ENCODE results near the gene SULT2B1.
"Not testable (repeated sequence)": the region's sequence is repeated elsewhere in the genome, so short reads cannot be mapped to it uniquely, and the experiment has no call there.

SULT2B1 gene

GRCh38 chr19:48558018-48558684 is 6.2 kb downstream of the SULT2B1 start:
- no peak for DNase-seq (ENCODE audit: low read depth in 2 of 2)

GRCh38 chr19:48560095-48560530 is 8.1 kb downstream of the SULT2B1 start:
- DNase-seq (ENCODE audit: low read depth in 2 of 2): no peak

- DNase-seq (ENCODE audit: low read depth in 2 of 2): no peak
Measured at GRCh38 chr19:48561412-48561811, 9.4 kb downstream of the SULT2B1 start.

GRCh38 chr19:48565090-48565489 is 13.1 kb downstream of the SULT2B1 start:
- DNase-seq (ENCODE audit: low read depth in 2 of 2): no peak

- no peak for DNase-seq (ENCODE audit: low read depth in 2 of 2)
Measured at GRCh38 chr19:48568345-48568886, 16.4 kb downstream of the SULT2B1 start.

- no peak for DNase-seq (ENCODE audit: low read depth in 2 of 2)
Measured at GRCh38 chr19:48569814-48570213, 17.8 kb downstream of the SULT2B1 start.

- no peak for DNase-seq (ENCODE audit: low read depth in 2 of 2)
Measured at GRCh38 chr19:48571378-48572162, 19.6 kb downstream of the SULT2B1 start.

- DNase-seq (ENCODE audit: low read depth in 2 of 2): no peak
Measured at GRCh38 chr19:48573163-48573505, 21.2 kb downstream of the SULT2B1 start.

GRCh38 chr19:48575931-48576622 is 24.1 kb downstream of the SULT2B1 start:
- DNase-seq (ENCODE audit: low read depth in 2 of 2): no peak

- not testable (repeated sequence) for DNase-seq (ENCODE audit: low read depth in 2 of 2)
Measured at GRCh38 chr19:48577908-48578307, 25.9 kb downstream of the SULT2B1 start.

GRCh38 chr19:48578891-48579290 is 26.9 kb downstream of the SULT2B1 start:
- DNase-seq (ENCODE audit: low read depth in 2 of 2): no peak

- no peak for DNase-seq (ENCODE audit: low read depth in 2 of 2)
Measured at GRCh38 chr19:48582168-48582567, 30.2 kb downstream of the SULT2B1 start.

GRCh38 chr19:48587387-48587786 is 35.4 kb downstream of the SULT2B1 start:
- DNase-seq (ENCODE audit: low read depth in 2 of 2): no peak

GRCh38 chr19:48588670-48589401 is 36.9 kb downstream of the SULT2B1 start:
- peak; percentile 82 to 88 for DNase-seq (ENCODE audit: low read depth in 2 of 2)

GRCh38 chr19:48591021-48591420 is 39.0 kb downstream of the SULT2B1 start:
- DNase-seq (ENCODE audit: low read depth in 2 of 2): no peak

- no peak for DNase-seq (ENCODE audit: low read depth in 2 of 2)
Measured at GRCh38 chr19:48595171-48595570, 43.2 kb downstream of the SULT2B1 start.

- no peak for DNase-seq (ENCODE audit: low read depth in 2 of 2)
Measured at GRCh38 chr19:48595833-48596232, 43.9 kb downstream of the SULT2B1 start.

GRCh38 chr19:48596237-48596636 is 44.3 kb downstream of the SULT2B1 start:
- no peak for DNase-seq (ENCODE audit: low read depth in 2 of 2)

GRCh38 chr19:48596679-48597465 is 44.9 kb downstream of the SULT2B1 start:
- DNase-seq (ENCODE audit: low read depth in 2 of 2): no peak

- DNase-seq (ENCODE audit: low read depth in 2 of 2): no peak
Measured at GRCh38 chr19:48598996-48599700, 47.2 kb downstream of the SULT2B1 start.

Measured in stimulated activated CD4-positive, alpha-beta T cell treated with anti-CD3 and anti-CD28 coated beads, Interleukin-4, amount 100 ng/mL, for 48 hours (primary cell).